Pancreas (tissue), 10 donors: ENCODE data around the gene GSC2. TPM values are rescaled to one million over a fixed set of nuclear protein-coding genes. Genes with fewer than 3 reads are reported as not detected.

Experiments used
- ATAC-seq, 4 donors: fragments of 200-7000 bp; cut with Tn5 transposase; one replicate each; pipeline versions ENCODE4 v1.8.0 to v1.9.1; 2020; ENCODE audit warnings: mild to moderate bottlenecking in 4 of 4, moderate library complexity in 4 of 4
- DNase-seq, 6 donors: peaks; one replicate each; pipeline ENCODE4 v3.0.0-alpha.2; 2020
- FAIRE-seq: peaks from 2 replicates; lab custom pipeline; 2012; peaks lifted over from hg19 to GRCh38; lab: Jason Lieb, UNC
- H3K27ac ChIP-seq, 4 donors: fragments of 200-600 bp; sonication (generic); 1 replicate in 3 of 4; 2 replicates in 1 of 4; pipeline versions ENCODE4 v1.5.0 to v1.8.0; 2020
- H3K27me3 ChIP-seq, 4 donors: fragments of 200-600 bp; one replicate each; pipeline ENCODE4 v1.8.0; 2021
- H3K36me3 ChIP-seq, 3 donors: fragments of 200-600 bp; sonication (generic) in 1 of 3; one replicate each; pipeline versions ENCODE4 v1.5.0 to v1.8.0; 2020 to 2021
- H3K4me1 ChIP-seq, 3 donors: fragments of 200-600 bp; one replicate each; pipeline ENCODE4 v1.8.0; 2021
- H3K4me3 ChIP-seq, 4 donors: fragments of 200-600 bp; sonication (generic) in 2 of 4; one replicate each; pipeline versions ENCODE4 v1.5.0 to v1.8.0; 2020 to 2021
- H3K9me3 ChIP-seq, 4 donors: fragments of 200-600 bp; one replicate each; pipeline ENCODE4 v1.8.0; 2021
- WGBS, 2 donors: extraction: QIAGEN DNeasy Blood & Tissue Kit; methylation state at CpG; one replicate each; pipeline ENCODE4 v1.1.7; 2013; 5-methylcytosine and 5-hydroxymethylcytosine counted together
- intact Hi-C, 3 donors: fragments of 100-400 bp; cut with DNase I; formaldehyde crosslinking; loops; one replicate each; pipeline versions ENCODE4 v1.11.1 to v1.14.2; 2022
- polyA plus RNA-seq, 2 donors: library from polyadenylated mRNA; stranded (reverse); fragments of 200-250 nt; gene quantifications; one replicate each; pipeline ENCODE4 v1.2.3, GENCODE V29; 2013
- total RNA-seq, 6 donors: library from RNA; stranded (reverse); fragmentation: NEBNext Ultra II Directional in 4 of 6; extraction: Animal tissue kit (Norgen Biotek cat#: 25700) in 4 of 6; gene quantifications; one replicate each; pipeline versions ENCODE4 v1.2.1 to v1.2.4, GENCODE V29; 2021 to 2023
- TF ChIP-seq, protein P1 (sequence below), 4 donors: fragments of 200-600 bp; sonication (generic) in 3 of 4; IDR thresholded peaks; one replicate each; pipeline versions ENCODE4 v1.5.0 to v1.8.0; 2021; ENCODE audit warnings: antibody characterized with exemption in 4 of 4
- donor health status: healthy with polysubstance abuse.
- donor health status: DM: no; HTN: no; CAD: no; lungs with moderate emphysema.
- donor health status: DM: no; HTN: no; CAD: no.
- donor health status: control.
- donor health status: control.
- donor health status: Bipolar disorder and iron deficiency.
- donor health status: DM: yes; HTN: yes; CAD: no.
- donor health status: DM: no; HTN: no; CAD: no.
- donor health status: DM: no; HTN: no; CAD: no.
- donor health status: DM: yes; HTN: yes; CAD: no.

The GSC2 gene
- total and polyA plus RNA-seq, 8 donors, result not detected

DNA sequence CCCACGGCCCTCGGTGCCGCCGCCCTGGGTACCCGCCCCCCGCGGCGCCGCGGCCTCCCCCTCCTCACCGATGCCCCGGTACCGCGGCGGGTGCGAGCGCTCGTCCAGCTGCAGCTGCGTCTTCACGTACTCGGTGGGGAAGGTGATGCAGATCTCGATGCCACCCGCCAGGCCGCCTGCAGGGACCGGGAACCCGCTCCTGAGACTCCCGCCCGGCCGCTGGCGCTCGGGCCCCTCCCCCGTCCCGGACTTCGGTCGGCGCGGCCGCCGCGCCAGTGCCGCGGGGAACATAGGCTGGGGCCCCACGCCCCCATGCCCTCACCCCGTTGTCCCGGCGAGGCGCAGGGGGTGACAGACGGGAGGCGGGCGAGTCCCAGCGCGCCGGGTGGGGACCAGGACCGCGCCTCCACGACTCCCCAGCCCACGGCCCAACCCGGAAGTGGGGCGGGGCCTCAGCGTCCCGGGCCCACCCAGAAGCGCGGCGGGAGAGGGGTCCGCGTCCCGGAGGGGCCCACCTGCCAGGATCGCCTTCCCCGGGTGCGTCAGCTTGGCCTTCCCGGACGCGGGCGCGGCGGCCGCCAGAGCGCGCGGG lies 28.1 kb upstream of the GSC2 start:
- peak; percentile 5 to 35 (median 11) for ATAC-seq
- 0 to 1% methylated on average over 58 to 80 of the region's 80 CpGs for WGBS, 2 donors
- Histone ChIP-seq H3K27ac (peak overlapping the region; percentile 79 to 95 (median 83)), H3K27me3 (no peaks in the 10 kb centered on the region), H3K9me3 (no peaks in the 10 kb centered on the region), H3K36me3 (no peaks in the 10 kb centered on the region), H3K4me1 (peaks cover 5 to 14% (median 14%) of the 10 kb centered on the region in 3 donors), H3K4me3 (peak overlapping the region; percentile 79 to 92 (median 90))
- intact Hi-C loops, result no loop called here
- TF ChIP-seq, protein P1, sequence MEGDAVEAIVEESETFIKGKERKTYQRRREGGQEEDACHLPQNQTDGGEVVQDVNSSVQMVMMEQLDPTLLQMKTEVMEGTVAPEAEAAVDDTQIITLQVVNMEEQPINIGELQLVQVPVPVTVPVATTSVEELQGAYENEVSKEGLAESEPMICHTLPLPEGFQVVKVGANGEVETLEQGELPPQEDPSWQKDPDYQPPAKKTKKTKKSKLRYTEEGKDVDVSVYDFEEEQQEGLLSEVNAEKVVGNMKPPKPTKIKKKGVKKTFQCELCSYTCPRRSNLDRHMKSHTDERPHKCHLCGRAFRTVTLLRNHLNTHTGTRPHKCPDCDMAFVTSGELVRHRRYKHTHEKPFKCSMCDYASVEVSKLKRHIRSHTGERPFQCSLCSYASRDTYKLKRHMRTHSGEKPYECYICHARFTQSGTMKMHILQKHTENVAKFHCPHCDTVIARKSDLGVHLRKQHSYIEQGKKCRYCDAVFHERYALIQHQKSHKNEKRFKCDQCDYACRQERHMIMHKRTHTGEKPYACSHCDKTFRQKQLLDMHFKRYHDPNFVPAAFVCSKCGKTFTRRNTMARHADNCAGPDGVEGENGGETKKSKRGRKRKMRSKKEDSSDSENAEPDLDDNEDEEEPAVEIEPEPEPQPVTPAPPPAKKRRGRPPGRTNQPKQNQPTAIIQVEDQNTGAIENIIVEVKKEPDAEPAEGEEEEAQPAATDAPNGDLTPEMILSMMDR (IDR thresholded peaks at IDR 0.05), result no peak
- DNase-seq, result peak; percentile 48 to 89 (median 67)
- no peak for FAIRE-seq

DNA sequence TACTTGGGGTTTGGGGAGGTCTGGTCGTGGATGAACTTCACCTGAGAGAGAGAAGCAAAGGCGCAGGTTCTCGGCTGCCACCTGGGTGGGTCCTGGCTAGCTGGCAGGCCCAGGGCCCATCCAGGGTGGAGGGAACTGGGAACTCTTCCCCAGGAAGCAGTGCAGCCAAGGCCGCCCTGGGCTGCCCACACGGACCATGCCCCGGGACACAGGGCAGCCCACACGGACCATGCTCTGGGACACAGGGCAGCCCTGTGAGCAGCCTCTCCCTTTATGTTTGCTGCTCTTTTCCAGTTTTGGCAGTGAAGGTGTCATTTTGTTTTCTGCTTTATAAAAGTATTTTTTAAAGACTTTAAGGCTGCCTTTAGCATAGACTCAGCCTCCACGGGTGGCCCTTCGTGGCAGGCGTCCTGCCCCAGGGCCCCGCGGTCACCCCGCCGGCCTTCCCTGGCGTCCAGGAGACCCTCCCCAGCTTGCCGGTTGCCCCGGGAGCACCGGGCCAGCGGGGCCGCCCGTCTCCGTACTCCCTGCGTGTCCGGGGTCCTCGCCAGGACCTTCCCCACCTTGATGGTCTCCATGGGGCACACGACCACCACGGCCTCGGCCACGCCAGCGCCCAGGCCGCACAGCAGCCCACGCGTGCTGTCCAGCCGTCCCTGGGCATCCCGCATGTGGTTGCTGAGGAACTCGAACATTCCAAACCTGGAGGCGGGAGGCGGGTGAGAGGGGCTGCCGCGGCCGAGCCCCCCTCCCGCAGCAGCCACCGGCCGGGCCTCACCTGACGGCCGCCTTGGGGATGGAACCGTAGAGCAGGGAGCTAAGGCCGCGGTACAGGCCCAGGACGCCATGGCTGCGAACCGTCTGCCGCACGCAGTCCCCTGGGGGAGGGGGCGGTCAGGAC lies 27.3 kb upstream of the GSC2 start:
- FAIRE-seq, result no peak
- intact Hi-C loops, result no loop called here

DNA sequence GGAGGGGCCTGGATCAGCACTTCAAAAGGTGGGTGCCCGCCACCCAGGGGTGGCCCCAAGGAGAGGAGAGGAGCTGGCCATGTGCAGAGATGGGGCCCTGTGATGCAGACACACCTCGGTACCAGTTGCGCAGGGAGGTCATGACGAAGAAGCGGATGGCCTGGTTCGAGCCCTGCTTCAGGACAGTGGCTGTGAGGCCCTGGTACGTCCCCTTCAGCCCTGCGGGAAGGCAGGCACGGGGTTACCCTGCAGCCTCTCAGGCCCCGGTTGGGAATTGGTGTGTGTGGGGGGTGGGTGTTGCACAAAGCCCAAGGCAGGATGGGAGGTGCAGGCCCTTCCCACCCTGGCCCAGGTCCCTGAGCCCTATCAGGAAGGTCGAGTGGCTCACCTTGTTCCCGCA lies 26.6 kb upstream of the GSC2 start:
- H3K27me3 ChIP-seq, result no peaks in the 10 kb centered on the region
- ATAC-seq (no peak), DNase-seq (peak in 2 of 6 donors; percentile 25 to 76), FAIRE-seq (no peak)
- H3K9me3 ChIP-seq, result no peaks in the 10 kb centered on the region
- H3K4me3 ChIP-seq, result no peak overlapping the region
- intact Hi-C loops, result no loop called here
- H3K4me1 ChIP-seq, result peaks cover 5 to 22% (median 18%) of the 10 kb centered on the region in 3 donors
- WGBS, 2 donors, result 75% methylated on average over 12 of the region's 12 CpGs
- TF ChIP-seq, protein P1 (IDR thresholded peaks at IDR 0.05), result no peak
- no peaks in the 10 kb centered on the region for H3K36me3 ChIP-seq
- no peak overlapping the region for H3K27ac ChIP-seq

More for the DNA sequence above, 27.3 kb upstream of the GSC2 start:
- ATAC-seq, result peak in 1 of 4 donors; percentile 1
- Histone ChIP-seq H3K27ac (peak overlapping the region; percentile 79 to 95 (median 83)), H3K9me3 (no peaks in the 10 kb centered on the region), H3K36me3 (no peaks in the 10 kb centered on the region), H3K27me3 (no peaks in the 10 kb centered on the region), H3K4me3 (peak overlapping the region; percentile 79 to 92 (median 90)), H3K4me1 (peaks cover 5 to 19% (median 18%) of the 10 kb centered on the region in 3 donors)
- TF ChIP-seq, protein P1 (IDR thresholded peaks at IDR 0.05), result no peak
- WGBS, 2 donors, result 23 to 34% methylated on average over 38 to 55 of the region's 55 CpGs
- DNase-seq, result peak in 2 of 6 donors; percentile 49 to 80

DNA sequence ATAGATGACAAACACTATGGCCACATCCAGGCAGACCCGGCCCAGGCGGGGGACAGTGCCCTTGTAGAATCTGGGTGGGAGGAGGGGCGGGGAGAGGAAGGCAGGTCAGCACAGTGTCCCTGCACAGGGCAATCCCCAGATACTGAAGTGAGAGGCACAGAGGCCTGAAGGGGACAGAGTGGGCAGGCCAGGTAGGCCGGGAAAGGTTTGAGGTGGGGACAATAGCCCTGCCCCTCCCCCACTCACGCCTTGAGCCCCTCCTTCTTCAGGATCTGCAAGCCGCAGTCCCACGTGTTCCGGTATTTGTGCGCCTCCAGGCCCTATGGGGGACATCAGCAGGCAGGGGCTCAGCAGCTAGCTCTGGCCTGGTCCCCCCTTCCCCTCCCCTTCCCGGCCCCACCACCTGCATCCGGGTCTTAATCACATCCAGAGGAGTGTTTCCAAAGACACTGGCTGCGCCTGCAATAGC lies 26.1 kb upstream of the GSC2 start:
- H3K9me3 ChIP-seq, result no peaks in the 10 kb centered on the region
- no peak overlapping the region for H3K4me3 ChIP-seq
- H3K27ac ChIP-seq, result no peak overlapping the region
- FAIRE-seq (no peak), ATAC-seq (no peak), DNase-seq (peak in 2 of 6 donors; percentile 22 to 70)
- TF ChIP-seq, protein P1 (IDR thresholded peaks at IDR 0.05), result no peak
- intact Hi-C loops, result no loop called here
- peaks cover 5 to 22% (median 18%) of the 10 kb centered on the region in 3 donors for H3K4me1 ChIP-seq
- no peaks in the 10 kb centered on the region for H3K36me3 ChIP-seq
- no peaks in the 10 kb centered on the region for H3K27me3 ChIP-seq
- 72 to 77% methylated on average over 11 to 12 of the region's 12 CpGs for WGBS, 2 donors
